HepG2 (cell line): Measurements from ENCODE around the gene PPIA. TPM values are rescaled to one million over a fixed set of nuclear protein-coding genes. Genes with fewer than 3 reads are reported as not detected.

Experiments
- ATAC-seq: fragments of 200-7000 bp; cut with Tn5 transposase; 3 replicates; pipeline ENCODE4 v1.9.1; 2020; ENCODE audit warnings: mild to moderate bottlenecking, moderate library complexity
- BruUV-seq: library from RNA; stranded (reverse); fragments of 400-500 nt; replicated peaks from 2 replicates; lab custom pipeline; 2021; lab: Mats Ljungman, UMichigan
- CTCF ChIA-PET: fragments of 300-600 bp; formaldehyde crosslinking; extraction: SDS; loops from one replicate; lab custom pipeline; 2021; ENCODE audit warnings: low total read pairs, inconsistent platforms, low intra/inter-chr PET ratio; lab: Yijun Ruan, JAX
- POLR2A ChIA-PET: fragments of 350-600 bp; sonication (Branson Sonifier 250); formaldehyde crosslinking; loops from one replicate; lab custom pipeline; 2020; ENCODE audit warnings: antibody characterized with exemption, inconsistent platforms; lab: Yijun Ruan, JAX
- DNase-seq: peaks from one replicate; pipeline ENCODE4 v3.0.0-alpha.2; 2015; ENCODE audit warnings: low spot score
- FAIRE-seq: peaks from 3 replicates; lab custom pipeline; 2011; peaks lifted over from hg19 to GRCh38; lab: Jason Lieb, UNC
- H2AFZ ChIP-seq: one replicate; pipeline ENCODE4 v1.6.1; 2011; ENCODE audit warnings: low read length, inconsistent platforms
- H3K27ac ChIP-seq: fragments of 300-600 bp; 3 replicates; pipeline ENCODE4 v1.8.0; 2011; ENCODE audit warnings: mixed run types, mild to moderate bottlenecking, mixed read lengths, low read length, inconsistent platforms; ENCODE audit not compliant: insufficient read depth; ENCODE audit errors: extremely low read length
- H3K27me3 ChIP-seq, 2 experiments: fragments of 200-600 bp in 1 of 2; 2 replicates in 1 of 2; 3 replicates in 1 of 2; pipeline versions ENCODE4 v1.6.0 to v1.8.0; 2011; ENCODE audit warnings: low read length in 2 of 2, mild to moderate bottlenecking in 2 of 2, moderate library complexity in 2 of 2, inconsistent platforms in 1 of 2; ENCODE audit not compliant: insufficient read depth in 2 of 2, control insufficient read depth in 1 of 2
- H3K36me3 ChIP-seq, 2 experiments: fragments of 200-600 bp in 1 of 2; replicated peaks in 1 of 2; 2 replicates in 1 of 2; 3 replicates in 1 of 2; pipeline versions ENCODE4 v1.5.1 to v1.8.0; 2011; ENCODE audit warnings: low read length in 2 of 2, inconsistent platforms in 1 of 2; ENCODE audit not compliant: insufficient read depth in 2 of 2, control insufficient read depth in 1 of 2
- H3K4me1 ChIP-seq: 2 replicates; pipeline ENCODE4 v1.5.1; 2012; ENCODE audit warnings: low read length, inconsistent platforms; ENCODE audit not compliant: insufficient read depth
- H3K4me2 ChIP-seq: 2 replicates; pipeline ENCODE4 v1.6.0; 2011; ENCODE audit warnings: low read depth, low read length, inconsistent platforms
- H3K4me3 ChIP-seq, 3 experiments: fragments of 200-600 bp in 1 of 3; sonication (generic), shearing (Covaris generic) in 1 of 3; replicated peaks in 1 of 3; 2 replicates each; pipeline ENCODE4 v1.5.1; 2011 to 2016; ENCODE audit warnings: low read length in 3 of 3, inconsistent platforms in 2 of 3, low read depth in 2 of 3, mild to moderate bottlenecking in 2 of 3, control low read depth in 1 of 3, mixed read lengths in 1 of 3; ENCODE audit not compliant: insufficient read depth in 1 of 3
- H3K79me2 ChIP-seq: one replicate; pipeline ENCODE4 v1.6.1; 2011; ENCODE audit warnings: low read length, inconsistent platforms; ENCODE audit not compliant: insufficient read depth
- H3K9ac ChIP-seq: 2 replicates; pipeline ENCODE4 v1.6.0; 2011; ENCODE audit warnings: mild to moderate bottlenecking, low read depth, low read length, inconsistent platforms; ENCODE audit not compliant: insufficient read depth
- H3K9me3 ChIP-seq: 2 replicates; pipeline ENCODE4 v1.5.1; 2012; ENCODE audit warnings: mild to moderate bottlenecking, low read length
- H4K20me1 ChIP-seq: 2 replicates; pipeline ENCODE4 v1.6.0; 2011; ENCODE audit warnings: inconsistent platforms, mild to moderate bottlenecking, low read length, moderate library complexity; ENCODE audit not compliant: insufficient read depth
- CEBPB ChIP-seq: IDR thresholded peaks from 2 replicates; pipeline ENCODE4 v1.6.1; 2011; ENCODE audit warnings: low read depth, low read length, improper control_type of control experiment, borderline replicate concordance
- FIP1L1 ChIP-seq: fragments of 200-400 bp; formaldehyde crosslinking; IDR thresholded peaks from 2 replicates; pipeline ENCODE4 v1.6.1; 2018; ENCODE audit warnings: low read depth, mild to moderate bottlenecking, low read length, moderate library complexity, borderline replicate concordance; ENCODE audit not compliant: insufficient read depth
- NAIF1 ChIP-seq: sonication (generic); formaldehyde crosslinking; IDR thresholded peaks from 2 replicates; pipeline ENCODE4 v1.5.0; 2020; ENCODE audit warnings: mild to moderate bottlenecking, missing genetic modification reagents, borderline replicate concordance
- POGZ ChIP-seq: sonication (generic); formaldehyde crosslinking; IDR thresholded peaks from 2 replicates; pipeline ENCODE4 v1.4.0; 2020; ENCODE audit warnings: mild to moderate bottlenecking, missing genetic modification reagents
- PPARG ChIP-seq: conservative IDR thresholded peaks from 2 replicates; pipeline ENCODE4 v1.6.1; 2016; ENCODE audit warnings: missing biosample characterization, missing genetic modification reagents
- RBFOX2 ChIP-seq: fragments of 200-400 bp; formaldehyde crosslinking; IDR thresholded peaks from 2 replicates; pipeline ENCODE4 v1.6.1; 2017; ENCODE audit warnings: low read depth, mild to moderate bottlenecking, low read length
- SSRP1 ChIP-seq: IDR thresholded peaks from 2 replicates; pipeline ENCODE4 v1.6.1; 2016; ENCODE audit warnings: control low read depth
- WGBS: methylation state at CpG from one replicate; pipeline ENCODE4 v1.1.6; 2017; ENCODE audit warnings: low lambda C conversion rate; 5-methylcytosine and 5-hydroxymethylcytosine counted together
- in situ Hi-C: cut with HindIII; loops from 2 replicates; pipeline ENCODE4 v1.10.0; 2017; ENCODE audit warnings: low pct_unique_long_range_greater_than_20kb; ENCODE audit not compliant: extremely low pct_ligation_motif_present
- intact Hi-C: fragments of 100-400 bp; cut with micrococcal nuclease; formaldehyde crosslinking; loops from one replicate; pipeline ENCODE4 v1.10.0; 2022; ENCODE audit not compliant: unreplicated experiment
- polyA plus RNA-seq, 8 experiments: library from polyadenylated mRNA; depleted of rRNA in 3 of 8; stranded (reverse) in 7 of 8; unstranded in 1 of 8; fragments of >200 nt; fragmentation: Illumina TruSeq in 4 of 8; extraction: Trizol in 4 of 8; gene quantifications; 2 replicates each; pipeline versions ENCODE4 v1.2.1 to v1.2.3, GENCODE V29; 2011 to 2016; ENCODE audit warnings: low read depth in 4 of 8, missing spikeins in 1 of 8, mixed read lengths in 1 of 8; ENCODE audit not compliant: insufficient read depth in 1 of 8
- total RNA-seq, 5 experiments: library from RNA; depleted of rRNA; stranded (reverse); fragments of >200 nt; fragmentation: Illumina TruSeq; extraction: Trizol; gene quantifications; 2 replicates each; pipeline ENCODE4 v1.2.3, GENCODE V29; 2016; ENCODE audit warnings: low read depth in 1 of 5
- TF ChIP-seq, protein P1 (sequence below): sonication (generic); formaldehyde crosslinking; IDR thresholded peaks from 2 replicates; pipeline ENCODE4 v1.5.1; 2020; ENCODE audit warnings: mild to moderate bottlenecking, moderate library complexity, missing genetic modification reagents
- TF ChIP-seq, protein P2 (sequence below): sonication (generic); formaldehyde crosslinking; conservative IDR thresholded peaks from 2 replicates; pipeline ENCODE4 v1.5.0; 2020; ENCODE audit warnings: missing genetic modification reagents
- TF ChIP-seq, protein P3 (sequence below): sonication (generic); formaldehyde crosslinking; IDR thresholded peaks from 2 replicates; pipeline ENCODE4 v1.8.0; 2023; ENCODE audit warnings: mild to moderate bottlenecking, missing genetic modification reagents
- TF ChIP-seq, protein P4 (sequence below): sonication (generic); formaldehyde crosslinking; IDR thresholded peaks from 2 replicates; pipeline ENCODE4 v1.4.0; 2020; ENCODE audit warnings: missing genetic modification reagents, mild to moderate bottlenecking, borderline replicate concordance
- TF ChIP-seq, protein P5 (sequence below): sonication (generic); formaldehyde crosslinking; IDR thresholded peaks from 2 replicates; pipeline ENCODE4 v1.4.0; 2020; ENCODE audit warnings: missing genetic modification reagents, borderline replicate concordance

PPIA gene
- total and polyA plus RNA-seq, 2 of the 13 experiments (the other 11 are each of a cell fraction or from before 2014, with no cell fraction given) = 2,268 to 3,010 TPM

DNA sequence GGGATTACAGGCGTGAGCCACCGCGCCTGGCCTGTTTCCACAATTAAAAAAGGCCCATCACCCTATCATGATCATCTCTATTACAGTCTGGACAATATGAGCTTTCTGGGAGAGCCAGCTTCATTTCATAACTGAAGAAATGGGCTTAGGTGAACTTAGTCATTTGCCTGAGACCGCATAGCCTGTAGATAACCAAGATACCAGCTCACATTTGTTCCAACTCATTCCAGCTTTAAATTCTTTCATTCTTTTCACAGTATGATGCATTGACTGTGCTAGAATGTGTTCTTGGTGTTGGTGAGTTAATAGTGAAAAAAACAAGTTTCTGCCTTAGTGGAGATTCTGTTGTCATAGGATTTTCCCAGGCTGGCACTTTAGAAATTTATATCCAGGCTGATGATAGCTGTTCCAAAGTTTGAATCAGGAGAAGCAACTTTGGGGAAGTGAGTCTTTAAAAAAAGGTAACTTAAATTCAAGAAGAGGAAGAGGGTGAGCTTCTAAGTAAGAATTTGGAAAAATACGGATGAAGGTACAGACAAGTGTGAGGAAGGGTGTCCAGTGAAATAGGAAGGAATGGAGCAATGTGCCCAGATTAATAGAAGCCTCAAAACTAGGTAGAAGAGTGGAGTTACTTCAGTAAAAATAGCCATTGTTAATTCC lies 53.5 kb downstream of the PPIA start:
- no TSS peak for BruUV-seq
- FAIRE-seq = no peak
- no peak overlapping the region for H2AFZ ChIP-seq
- H4K20me1 ChIP-seq = peaks cover 18% of the 10 kb centered on the region
- H3K4me3 ChIP-seq = no peak overlapping the region
- in situ Hi-C loops = loop anchor here (10.0 kb wide), 1 partner anchor 285 kb away; no protein-coding TSS in a partner anchor
- 96% methylated on average over 5 of the region's 5 CpGs for WGBS
- no peak overlapping the region for H3K9ac ChIP-seq
- no peak overlapping the region for H3K4me2 ChIP-seq
- H3K4me1 ChIP-seq = peaks cover 28% of the 10 kb centered on the region
- POLR2A ChIA-PET = interaction anchor here (0.7 kb wide), 2 partner anchors 36 to 62 kb away, joined by 3 to 4 read pairs; no protein-coding TSS in a partner anchor
- no peaks in the 10 kb centered on the region for H3K9me3 ChIP-seq
- H3K79me2 ChIP-seq = peaks cover 25% of the 10 kb centered on the region
- no peak overlapping the region for H3K27ac ChIP-seq
- intact Hi-C loops = loop anchor here (2.0 kb wide), 1 partner anchor 53 kb away; the partner anchor contains the start of gene PPIA
- ATAC-seq = no peak
- no peaks in the 10 kb centered on the region for H3K36me3 ChIP-seq
- H3K27me3 ChIP-seq = no peaks in the 10 kb centered on the region; a peak in 1 of 5 replicates
- CTCF ChIA-PET = no interaction called here
- no peak for DNase-seq
- TF ChIP-seq FIP1L1 (no peak), PPARG (CRISPR knock-in tag) (no peak), CEBPB (no peak), POGZ (no peak), SSRP1 (CRISPR knock-in tag) (no peak), NAIF1 (CRISPR knock-in tag) (no peak), RBFOX2 (no peak)
- TF ChIP-seq, protein P1, sequence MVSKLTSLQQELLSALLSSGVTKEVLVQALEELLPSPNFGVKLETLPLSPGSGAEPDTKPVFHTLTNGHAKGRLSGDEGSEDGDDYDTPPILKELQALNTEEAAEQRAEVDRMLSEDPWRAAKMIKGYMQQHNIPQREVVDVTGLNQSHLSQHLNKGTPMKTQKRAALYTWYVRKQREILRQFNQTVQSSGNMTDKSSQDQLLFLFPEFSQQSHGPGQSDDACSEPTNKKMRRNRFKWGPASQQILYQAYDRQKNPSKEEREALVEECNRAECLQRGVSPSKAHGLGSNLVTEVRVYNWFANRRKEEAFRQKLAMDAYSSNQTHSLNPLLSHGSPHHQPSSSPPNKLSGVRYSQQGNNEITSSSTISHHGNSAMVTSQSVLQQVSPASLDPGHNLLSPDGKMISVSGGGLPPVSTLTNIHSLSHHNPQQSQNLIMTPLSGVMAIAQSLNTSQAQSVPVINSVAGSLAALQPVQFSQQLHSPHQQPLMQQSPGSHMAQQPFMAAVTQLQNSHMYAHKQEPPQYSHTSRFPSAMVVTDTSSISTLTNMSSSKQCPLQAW = no peak
- TF ChIP-seq, protein P2, sequence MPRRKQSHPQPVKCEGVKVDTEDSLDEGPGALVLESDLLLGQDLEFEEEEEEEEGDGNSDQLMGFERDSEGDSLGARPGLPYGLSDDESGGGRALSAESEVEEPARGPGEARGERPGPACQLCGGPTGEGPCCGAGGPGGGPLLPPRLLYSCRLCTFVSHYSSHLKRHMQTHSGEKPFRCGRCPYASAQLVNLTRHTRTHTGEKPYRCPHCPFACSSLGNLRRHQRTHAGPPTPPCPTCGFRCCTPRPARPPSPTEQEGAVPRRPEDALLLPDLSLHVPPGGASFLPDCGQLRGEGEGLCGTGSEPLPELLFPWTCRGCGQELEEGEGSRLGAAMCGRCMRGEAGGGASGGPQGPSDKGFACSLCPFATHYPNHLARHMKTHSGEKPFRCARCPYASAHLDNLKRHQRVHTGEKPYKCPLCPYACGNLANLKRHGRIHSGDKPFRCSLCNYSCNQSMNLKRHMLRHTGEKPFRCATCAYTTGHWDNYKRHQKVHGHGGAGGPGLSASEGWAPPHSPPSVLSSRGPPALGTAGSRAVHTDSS (CRISPR knock-in tag) = no peak
- TF ChIP-seq, protein P3, sequence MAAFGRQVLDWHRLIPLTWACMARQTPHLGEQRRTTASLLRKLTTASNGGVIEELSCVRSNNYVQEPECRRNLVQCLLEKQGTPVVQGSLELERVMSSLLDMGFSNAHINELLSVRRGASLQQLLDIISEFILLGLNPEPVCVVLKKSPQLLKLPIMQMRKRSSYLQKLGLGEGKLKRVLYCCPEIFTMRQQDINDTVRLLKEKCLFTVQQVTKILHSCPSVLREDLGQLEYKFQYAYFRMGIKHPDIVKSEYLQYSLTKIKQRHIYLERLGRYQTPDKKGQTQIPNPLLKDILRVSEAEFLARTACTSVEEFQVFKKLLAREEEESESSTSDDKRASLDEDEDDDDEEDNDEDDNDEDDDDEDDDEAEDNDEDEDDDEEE (CRISPR knock-in tag) = no peak
- TF ChIP-seq, protein P4, sequence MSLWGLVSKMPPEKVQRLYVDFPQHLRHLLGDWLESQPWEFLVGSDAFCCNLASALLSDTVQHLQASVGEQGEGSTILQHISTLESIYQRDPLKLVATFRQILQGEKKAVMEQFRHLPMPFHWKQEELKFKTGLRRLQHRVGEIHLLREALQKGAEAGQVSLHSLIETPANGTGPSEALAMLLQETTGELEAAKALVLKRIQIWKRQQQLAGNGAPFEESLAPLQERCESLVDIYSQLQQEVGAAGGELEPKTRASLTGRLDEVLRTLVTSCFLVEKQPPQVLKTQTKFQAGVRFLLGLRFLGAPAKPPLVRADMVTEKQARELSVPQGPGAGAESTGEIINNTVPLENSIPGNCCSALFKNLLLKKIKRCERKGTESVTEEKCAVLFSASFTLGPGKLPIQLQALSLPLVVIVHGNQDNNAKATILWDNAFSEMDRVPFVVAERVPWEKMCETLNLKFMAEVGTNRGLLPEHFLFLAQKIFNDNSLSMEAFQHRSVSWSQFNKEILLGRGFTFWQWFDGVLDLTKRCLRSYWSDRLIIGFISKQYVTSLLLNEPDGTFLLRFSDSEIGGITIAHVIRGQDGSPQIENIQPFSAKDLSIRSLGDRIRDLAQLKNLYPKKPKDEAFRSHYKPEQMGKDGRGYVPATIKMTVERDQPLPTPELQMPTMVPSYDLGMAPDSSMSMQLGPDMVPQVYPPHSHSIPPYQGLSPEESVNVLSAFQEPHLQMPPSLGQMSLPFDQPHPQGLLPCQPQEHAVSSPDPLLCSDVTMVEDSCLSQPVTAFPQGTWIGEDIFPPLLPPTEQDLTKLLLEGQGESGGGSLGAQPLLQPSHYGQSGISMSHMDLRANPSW (CRISPR knock-in tag) = no peak
- TF ChIP-seq, protein P5, sequence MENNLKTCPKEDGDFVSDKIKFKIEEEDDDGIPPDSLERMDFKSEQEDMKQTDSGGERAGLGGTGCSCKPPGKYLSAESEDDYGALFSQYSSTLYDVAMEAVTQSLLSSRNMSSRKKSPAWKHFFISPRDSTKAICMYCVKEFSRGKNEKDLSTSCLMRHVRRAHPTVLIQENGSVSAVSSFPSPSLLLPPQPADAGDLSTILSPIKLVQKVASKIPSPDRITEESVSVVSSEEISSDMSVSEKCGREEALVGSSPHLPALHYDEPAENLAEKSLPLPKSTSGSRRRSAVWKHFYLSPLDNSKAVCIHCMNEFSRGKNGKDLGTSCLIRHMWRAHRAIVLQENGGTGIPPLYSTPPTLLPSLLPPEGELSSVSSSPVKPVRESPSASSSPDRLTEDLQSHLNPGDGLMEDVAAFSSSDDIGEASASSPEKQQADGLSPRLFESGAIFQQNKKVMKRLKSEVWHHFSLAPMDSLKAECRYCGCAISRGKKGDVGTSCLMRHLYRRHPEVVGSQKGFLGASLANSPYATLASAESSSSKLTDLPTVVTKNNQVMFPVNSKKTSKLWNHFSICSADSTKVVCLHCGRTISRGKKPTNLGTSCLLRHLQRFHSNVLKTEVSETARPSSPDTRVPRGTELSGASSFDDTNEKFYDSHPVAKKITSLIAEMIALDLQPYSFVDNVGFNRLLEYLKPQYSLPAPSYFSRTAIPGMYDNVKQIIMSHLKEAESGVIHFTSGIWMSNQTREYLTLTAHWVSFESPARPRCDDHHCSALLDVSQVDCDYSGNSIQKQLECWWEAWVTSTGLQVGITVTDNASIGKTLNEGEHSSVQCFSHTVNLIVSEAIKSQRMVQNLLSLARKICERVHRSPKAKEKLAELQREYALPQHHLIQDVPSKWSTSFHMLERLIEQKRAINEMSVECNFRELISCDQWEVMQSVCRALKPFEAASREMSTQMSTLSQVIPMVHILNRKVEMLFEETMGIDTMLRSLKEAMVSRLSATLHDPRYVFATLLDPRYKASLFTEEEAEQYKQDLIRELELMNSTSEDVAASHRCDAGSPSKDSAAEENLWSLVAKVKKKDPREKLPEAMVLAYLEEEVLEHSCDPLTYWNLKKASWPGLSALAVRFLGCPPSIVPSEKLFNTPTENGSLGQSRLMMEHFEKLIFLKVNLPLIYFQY = no peak
